SKM-1 treated with dmso at 0.1 percent for 144 hours (cell line): ENCODE results near the gene REM1.

Experiments used
- DNase-seq: peaks from one replicate; lab custom pipeline; 2025; ENCODE audit not compliant: unreplicated experiment; lab: John Stamatoyannopoulos, UW

Gene REM1

DNA sequence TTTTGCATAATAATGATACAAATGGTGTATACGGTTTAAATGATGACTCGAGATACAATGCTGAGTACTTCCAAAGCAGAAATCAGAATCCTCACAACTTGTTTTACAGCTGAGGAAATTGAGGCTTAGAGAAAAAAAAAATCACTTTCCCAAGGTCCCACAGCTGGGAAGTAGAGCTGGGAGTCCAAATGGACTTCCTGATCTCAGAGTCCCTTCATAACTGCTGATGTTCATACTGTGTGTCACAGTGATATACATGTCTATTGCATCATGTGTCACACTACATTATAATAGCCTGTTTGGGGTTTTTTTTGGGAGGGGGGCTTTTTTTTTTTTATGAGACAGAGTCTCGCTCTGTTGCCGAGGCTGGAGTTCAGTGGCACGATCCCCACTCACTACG is 47.6 kb downstream of the REM1 start:
- no peak for DNase-seq

DNA sequence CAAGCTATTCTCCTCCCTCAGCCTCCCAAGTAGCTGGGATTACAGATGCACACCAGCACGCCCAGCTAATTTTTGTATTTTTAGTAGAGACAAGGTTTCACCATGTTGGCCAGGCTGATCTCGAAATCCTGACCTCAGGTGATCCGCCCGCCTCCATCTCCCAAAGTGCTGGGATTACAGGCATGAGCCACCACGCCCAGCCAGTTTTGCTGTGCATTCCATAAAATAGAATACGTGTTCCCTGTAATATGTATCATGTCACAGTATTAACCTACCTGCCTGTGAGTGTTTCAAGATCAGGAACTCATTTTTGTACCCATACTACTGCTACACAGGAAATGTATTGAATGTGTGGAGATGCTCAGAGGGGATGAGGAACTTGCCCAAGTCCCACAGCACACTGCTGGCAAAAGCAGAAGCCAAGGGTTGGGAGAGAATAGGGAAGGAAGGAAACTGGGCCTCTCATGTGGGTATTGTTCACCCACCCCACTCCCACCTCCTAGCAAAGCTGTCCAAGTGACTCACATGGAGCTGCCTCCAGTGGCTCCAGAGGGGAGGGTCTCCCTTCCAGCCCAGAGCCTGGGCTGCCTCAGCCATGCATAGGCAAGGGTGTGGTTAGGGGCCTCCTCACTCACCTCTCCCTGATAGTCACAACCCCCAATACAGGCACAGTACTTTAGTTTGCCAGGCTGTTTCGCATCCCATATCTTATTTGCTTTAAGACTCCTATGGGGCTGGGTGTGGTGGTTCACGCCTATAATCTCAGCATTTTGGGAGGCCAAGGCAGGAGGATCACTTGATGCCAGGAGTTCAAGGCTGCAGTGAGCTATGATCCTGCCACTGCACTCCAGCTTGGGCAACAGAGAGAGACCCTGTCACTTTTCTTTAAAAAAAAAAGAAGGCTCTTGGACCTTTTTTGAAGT is 48.5 kb downstream of the REM1 start:
- DNase-seq, result peak; percentile 93

DNA sequence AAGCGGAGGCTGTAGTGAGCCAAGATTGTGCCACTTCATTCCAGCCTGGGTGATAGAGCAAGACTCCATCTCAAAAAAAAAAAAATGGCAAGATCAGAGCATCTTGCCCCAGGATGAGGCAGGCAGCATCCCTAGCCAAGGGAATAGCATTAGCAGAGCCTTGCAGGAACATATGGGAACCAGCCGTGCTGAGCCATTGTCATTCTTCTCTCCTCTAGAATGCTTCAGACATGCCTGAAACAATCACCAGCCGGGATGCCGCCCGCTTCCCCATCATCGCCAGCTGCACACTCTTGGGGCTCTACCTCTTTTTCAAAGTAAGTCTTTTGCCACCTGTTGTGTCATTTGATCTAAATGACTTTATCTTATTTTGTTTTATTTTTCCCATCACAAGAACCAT is 52.2 kb downstream of the REM1 start:
- no peak for DNase-seq
